UCSD-AML1 (cell line): Measurements from ENCODE around the gene NCR2.

Source experiments
- DNase-seq: peaks from one replicate; lab custom pipeline; 2025; ENCODE audit not compliant: unreplicated experiment; lab: John Stamatoyannopoulos, UW

The NCR2 gene

GRCh38 chr6:41392246-41392645 is 56.8 kb downstream of the NCR2 start:
- no peak for DNase-seq

DNA sequence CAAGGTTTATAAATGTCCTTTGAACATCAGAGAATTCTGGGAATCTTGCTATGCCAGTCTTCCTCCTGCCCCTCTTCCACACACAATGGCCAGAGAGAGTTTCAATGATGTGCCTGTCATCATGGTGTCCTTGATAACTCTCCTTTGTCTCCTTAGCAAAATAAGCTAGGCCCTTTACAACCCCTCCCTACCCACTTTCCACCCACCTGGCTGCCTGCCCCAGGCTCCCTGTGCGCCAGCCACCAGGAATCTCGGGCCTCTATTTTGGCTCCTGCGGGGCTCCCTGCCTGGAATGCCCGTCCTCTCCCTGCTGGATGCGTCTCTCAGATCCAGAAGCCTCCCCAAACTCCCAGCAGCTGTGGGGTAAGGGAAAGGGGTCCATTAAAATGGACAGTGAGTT is 60.9 kb downstream of the NCR2 start:
- no peak for DNase-seq

DNA sequence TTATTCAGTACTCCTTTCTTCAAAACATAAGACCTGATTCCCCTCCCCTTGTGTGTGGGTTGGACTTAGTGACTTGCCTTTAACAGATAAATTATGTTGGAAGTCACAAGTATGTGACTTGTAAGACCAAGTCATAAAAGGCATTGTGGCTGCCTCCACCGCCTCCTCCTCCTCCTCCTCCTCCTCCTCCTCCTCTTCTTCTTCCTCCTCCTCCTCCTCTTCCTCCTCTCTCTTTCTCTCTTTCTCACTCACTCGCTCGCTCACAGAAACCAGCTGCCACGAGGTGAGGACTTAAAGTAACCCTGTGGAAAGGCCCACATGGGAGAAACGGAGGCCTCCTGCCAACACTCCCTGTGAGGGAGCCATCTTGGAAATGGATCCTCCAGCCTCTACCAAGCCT is 64.0 kb downstream of the NCR2 start:
- DNase-seq, result no peak
